Sigmoid colon (tissue), 7 donors: ENCODE data around the gene GNLY. TPM values are rescaled to one million over a fixed set of nuclear protein-coding genes. Genes with fewer than 3 reads are reported as not detected.

Experiments
- DNase-seq: peaks from one replicate; pipeline ENCODE4 v3.0.0-alpha.2; 2019
- H3K27ac ChIP-seq, 4 donors: fragments of 200-600 bp; sonication (generic); one replicate each; pipeline ENCODE4 v1.5.1; 2016 to 2019; ENCODE audit warnings: mild to moderate bottlenecking in 1 of 4
- H3K27me3 ChIP-seq, 3 donors: fragments of 200-600 bp; sonication (generic); one replicate each; pipeline ENCODE4 v1.5.1; 2019; ENCODE audit warnings: mild to moderate bottlenecking in 1 of 3
- H3K36me3 ChIP-seq, 4 donors: fragments of 200-600 bp; sonication (generic); one replicate each; pipeline ENCODE4 v1.5.1; 2016 to 2019
- H3K4me1 ChIP-seq, 4 donors: fragments of 200-600 bp; sonication (generic); one replicate each; pipeline ENCODE4 v1.5.1; 2017 to 2019
- H3K4me3 ChIP-seq, 4 donors: fragments of 200-600 bp; sonication (generic); one replicate each; pipeline ENCODE4 v1.5.1; 2017 to 2019; ENCODE audit warnings: mild to moderate bottlenecking in 2 of 4, moderate library complexity in 1 of 4
- H3K9me3 ChIP-seq, 4 donors: fragments of 200-600 bp in 3 of 4; sonication (generic) in 3 of 4; one replicate each; pipeline versions ENCODE4 v1.5.1 to v1.6.1; 2013 to 2019
- CTCF ChIP-seq, 4 experiments: fragments of 450-650 bp in 3 of 4; fragments of 200-600 bp in 1 of 4; IDR thresholded peaks; one replicate each; pipeline ENCODE4 v1.5.1; 2016 to 2019; ENCODE audit warnings: antibody characterized with exemption in 4 of 4, mild to moderate bottlenecking in 3 of 4, moderate library complexity in 2 of 4
- EP300 ChIP-seq, 4 donors: sonication (generic); formaldehyde crosslinking; IDR thresholded peaks; one replicate each; pipeline ENCODE4 v1.6.1; 2017; ENCODE audit warnings: antibody characterized with exemption in 4 of 4
- POLR2A ChIP-seq, 2 donors: fragments of 450-650 bp; IDR thresholded peaks; one replicate each; pipeline ENCODE4 v1.6.1; 2016; ENCODE audit warnings: antibody characterized with exemption in 2 of 2, mild to moderate bottlenecking in 2 of 2, moderate library complexity in 2 of 2
- POLR2AphosphoS5 ChIP-seq, 4 donors: sonication (generic); formaldehyde crosslinking; IDR thresholded peaks; one replicate each; pipeline ENCODE4 v1.6.1; 2017; ENCODE audit warnings: antibody characterized with exemption in 4 of 4
- WGBS, 2 donors: extraction: QIAGEN DNeasy Blood & Tissue Kit; methylation state at CpG; one replicate each; pipeline ENCODE4 v1.1.7; 2013; 5-methylcytosine and 5-hydroxymethylcytosine counted together
- intact Hi-C: fragments of 100-400 bp; cut with DNase I; formaldehyde crosslinking; loops from one replicate; pipeline ENCODE4 v1.15.1; 2023
- polyA plus RNA-seq, 3 donors: library from polyadenylated mRNA; stranded (reverse); fragments of 200-250 nt; gene quantifications; one replicate each; pipeline ENCODE4 v1.2.3, GENCODE V29; 2013
- total RNA-seq, 4 donors: library from RNA; depleted of rRNA; stranded (reverse); fragments of >200 nt; gene quantifications; one replicate each; pipeline ENCODE4 v1.1.0, GENCODE V29; 2016
- donor health status: healthy with polysubstance abuse.
- donor health status: Bipolar disorder and iron deficiency.
- donor health status: healthy.

The GNLY gene
- total and polyA plus RNA-seq, 7 donors, result 1.6 to 13.9 (median 3.3) TPM; not detected in 3

GRCh38 chr2:85665264-85665937, 28.8 kb upstream of the GNLY start:
- H3K4me3 ChIP-seq, result no peak overlapping the region
- H3K4me1 ChIP-seq, result peaks cover 0 to 3% (median 0%) of the 10 kb centered on the region in 4 donors
- H3K36me3 ChIP-seq, result peaks cover 0 to 3% (median 0%) of the 10 kb centered on the region in 4 donors
- 87 to 88% methylated on average over 11 of the region's 11 CpGs for whole genome bisulfite sequencing, 2 donors
- intact Hi-C loops, result no loop called here
- no peak overlapping the region for H3K27ac ChIP-seq
- TF ChIP-seq CTCF (IDR thresholded peaks at IDR 0.05), result no peak
- no peak for TF ChIP-seq EP300 (IDR thresholded peaks at IDR 0.05)
- H3K9me3 ChIP-seq, result no peaks in the 10 kb centered on the region
- H3K27me3 ChIP-seq, result no peaks in the 10 kb centered on the region
- DNase-seq, result peak; percentile 42

GRCh38 chr2:85666016-85666415, 28.1 kb upstream of the GNLY start:
- H3K36me3 ChIP-seq, result peaks cover 0 to 3% (median 0%) of the 10 kb centered on the region in 4 donors
- 92 to 94% methylated on average over 6 of the region's 6 CpGs for WGBS, 2 donors
- no peak overlapping the region for H3K4me3 ChIP-seq
- no peak for DNase-seq
- H3K27me3 ChIP-seq, result no peaks in the 10 kb centered on the region
- H3K4me1 ChIP-seq, result peaks cover 0 to 3% (median 0%) of the 10 kb centered on the region in 4 donors
- no peak overlapping the region for H3K27ac ChIP-seq
- intact Hi-C loops, result no loop called here
- no peak for TF ChIP-seq POLR2AphosphoS5 (IDR thresholded peaks at IDR 0.05)
- no peak for TF ChIP-seq POLR2A (IDR thresholded peaks at IDR 0.05)
- TF ChIP-seq EP300 (IDR thresholded peaks at IDR 0.05), result no peak
- no peak for TF ChIP-seq CTCF (IDR thresholded peaks at IDR 0.05)
- no peaks in the 10 kb centered on the region for H3K9me3 ChIP-seq

GRCh38 chr2:85666435-85667316, 27.5 kb upstream of the GNLY start:
- 75 to 82% methylated on average over 11 of the region's 11 CpGs for WGBS, 2 donors
- no peaks in the 10 kb centered on the region for H3K27me3 ChIP-seq
- no peaks in the 10 kb centered on the region for H3K9me3 ChIP-seq
- H3K27ac ChIP-seq, result no peak overlapping the region
- H3K4me3 ChIP-seq, result no peak overlapping the region
- DNase-seq, result peak; percentile 68
- intact Hi-C loops, result no loop called here
- peaks cover 0 to 3% (median 0%) of the 10 kb centered on the region in 4 donors for H3K4me1 ChIP-seq
- no peak for TF ChIP-seq EP300 (IDR thresholded peaks at IDR 0.05)
- TF ChIP-seq CTCF (IDR thresholded peaks at IDR 0.05), result no peak
- H3K36me3 ChIP-seq, result no peaks in the 10 kb centered on the region

- H3K27me3 ChIP-seq, result no peaks in the 10 kb centered on the region
- TF ChIP-seq POLR2A (IDR thresholded peaks at IDR 0.05) (no peak), POLR2AphosphoS5 (IDR thresholded peaks at IDR 0.05) (no peak), CTCF (IDR thresholded peaks at IDR 0.05) (no peak), EP300 (IDR thresholded peaks at IDR 0.05) (no peak)
- H3K27ac ChIP-seq, result no peak overlapping the region
- peak; percentile 22 for DNase-seq
- H3K36me3 ChIP-seq, result no peaks in the 10 kb centered on the region
- H3K9me3 ChIP-seq, result no peaks in the 10 kb centered on the region
- H3K4me1 ChIP-seq, result peaks cover 0 to 3% (median 0%) of the 10 kb centered on the region in 4 donors
- no peak overlapping the region for H3K4me3 ChIP-seq
- intact Hi-C loops, result no loop called here
- 83 to 85% methylated on average over 3 of the region's 3 CpGs for WGBS, 2 donors
Measured at GRCh38 chr2:85667561-85668008, 26.6 kb upstream of the GNLY start.
